ENCODE results near the gene CHD9.
A peak's percentile ranks its signal among the peaks of the same experiment; 100 is the strongest.
"Not testable (repeated sequence)": the region's sequence is repeated elsewhere in the genome, so short reads cannot be mapped to it uniquely, and the experiment has no call there.

Gene CHD9

DNA sequence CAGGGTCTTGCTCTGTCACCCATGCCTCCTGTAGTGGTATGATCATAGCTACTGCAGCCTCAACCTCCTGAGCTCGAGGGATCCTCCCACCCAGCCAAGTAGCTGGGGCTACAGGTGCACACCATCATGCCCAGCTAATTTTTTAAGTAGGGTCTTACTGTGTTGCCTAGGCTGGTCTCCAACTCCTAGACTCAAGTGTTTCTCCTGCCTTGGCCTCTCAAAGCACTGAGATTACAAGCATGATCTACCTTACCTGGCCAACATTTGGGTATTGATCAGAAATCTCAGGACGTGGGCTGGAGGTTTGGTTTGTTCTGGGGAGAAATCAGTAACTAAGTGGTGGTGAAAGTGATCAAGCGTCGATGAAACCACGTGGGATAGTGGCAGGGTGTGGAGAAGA is 4.1 kb downstream of the CHD9 start:
- H3K36me3 Mint-ChIP-seq, result no peaks in the 10 kb centered on the region
- no peak overlapping the region for H3K4me3 Mint-ChIP-seq
- no peaks in the 10 kb centered on the region for H3K27me3 Mint-ChIP-seq
- H3K27ac Mint-ChIP-seq, result no peak overlapping the region
- H3K9me3 Mint-ChIP-seq (ENCODE audit: low read depth), result no peaks in the 10 kb centered on the region
- peaks cover 32% of the 10 kb centered on the region for H3K4me1 Mint-ChIP-seq (ENCODE audit: low read depth)

GRCh38 chr16:53059672-53060071 is 4.9 kb downstream of the CHD9 start:
- H3K27ac Mint-ChIP-seq, result no peak overlapping the region

DNA sequence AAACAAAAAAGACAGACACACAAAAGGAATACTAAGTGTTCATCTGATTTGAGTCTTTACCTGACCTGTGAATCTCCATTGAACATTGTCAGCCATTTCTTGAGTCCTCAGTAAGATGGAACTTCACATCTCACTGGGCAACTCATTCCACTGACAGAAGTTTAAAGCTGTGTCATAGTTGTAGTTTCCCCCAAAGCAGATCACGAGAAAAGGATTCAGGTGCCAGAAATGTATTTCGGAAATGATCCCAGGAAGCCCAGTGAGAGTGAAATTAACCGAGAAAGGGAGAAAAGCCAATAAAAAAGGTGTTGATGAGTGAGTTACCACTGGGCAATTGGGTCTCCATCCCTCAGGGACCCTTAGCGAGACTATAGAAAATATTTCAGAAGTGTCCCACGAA is 6.5 kb downstream of the CHD9 start:
- Mint-ChIP-seq H3K36me3 (no peaks in the 10 kb centered on the region), H3K4me3 (peak overlapping the region; percentile 20), H3K4me1 (ENCODE audit: low read depth) (peaks cover 45% of the 10 kb centered on the region), H3K27me3 (no peaks in the 10 kb centered on the region), H3K27ac (peak overlapping the region; percentile 10), H3K9me3 (ENCODE audit: low read depth) (no peaks in the 10 kb centered on the region)

More at GRCh38 chr16:53059672-53060071, 4.9 kb downstream of the CHD9 start:
- no peaks in the 10 kb centered on the region for H3K36me3 Mint-ChIP-seq
- no peak overlapping the region for H3K4me3 Mint-ChIP-seq
- H3K9me3 Mint-ChIP-seq (ENCODE audit: low read depth), result no peaks in the 10 kb centered on the region
- H3K4me1 Mint-ChIP-seq (ENCODE audit: low read depth), result peaks cover 37% of the 10 kb centered on the region
- H3K27me3 Mint-ChIP-seq, result no peaks in the 10 kb centered on the region

GRCh38 chr16:53061701-53062159 is 6.9 kb downstream of the CHD9 start:
- Mint-ChIP-seq H3K27me3 (no peaks in the 10 kb centered on the region), H3K9me3 (ENCODE audit: low read depth) (no peaks in the 10 kb centered on the region), H3K4me3 (peak overlapping the region; percentile 25), H3K27ac (no peak overlapping the region), H3K36me3 (no peaks in the 10 kb centered on the region), H3K4me1 (ENCODE audit: low read depth) (peaks cover 44% of the 10 kb centered on the region)

DNA sequence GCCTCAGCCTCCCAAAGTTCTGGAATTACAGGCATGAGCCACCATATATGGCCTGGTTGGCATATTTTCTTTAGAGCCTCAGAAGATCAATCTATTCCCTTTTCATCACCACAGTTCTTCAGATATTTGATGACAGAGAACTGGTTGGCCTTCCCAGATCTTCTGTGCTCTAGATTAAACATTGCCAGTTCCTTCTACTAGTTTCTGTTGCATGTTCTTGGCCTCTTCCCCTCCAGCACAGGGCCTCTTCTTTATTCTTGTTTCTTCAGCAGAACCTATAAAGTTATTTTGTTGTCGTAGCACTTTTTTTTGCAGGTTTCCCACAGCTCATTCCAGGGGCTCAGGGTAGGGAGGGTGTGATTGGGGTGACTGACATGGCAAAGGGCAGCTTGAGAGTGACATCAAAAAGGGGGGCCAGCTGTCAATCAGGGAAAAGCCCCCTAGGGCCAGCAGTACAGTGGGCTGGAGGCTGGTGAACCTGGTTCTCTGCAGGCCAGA is 9.3 kb downstream of the CHD9 start:
- H3K36me3 Mint-ChIP-seq, result no peaks in the 10 kb centered on the region
- H3K4me1 Mint-ChIP-seq (ENCODE audit: low read depth), result peaks cover 53% of the 10 kb centered on the region
- no peaks in the 10 kb centered on the region for H3K9me3 Mint-ChIP-seq (ENCODE audit: low read depth)
- H3K4me3 Mint-ChIP-seq, result no peak overlapping the region
- no peaks in the 10 kb centered on the region for H3K27me3 Mint-ChIP-seq
- H3K27ac Mint-ChIP-seq, result no peak overlapping the region

DNA sequence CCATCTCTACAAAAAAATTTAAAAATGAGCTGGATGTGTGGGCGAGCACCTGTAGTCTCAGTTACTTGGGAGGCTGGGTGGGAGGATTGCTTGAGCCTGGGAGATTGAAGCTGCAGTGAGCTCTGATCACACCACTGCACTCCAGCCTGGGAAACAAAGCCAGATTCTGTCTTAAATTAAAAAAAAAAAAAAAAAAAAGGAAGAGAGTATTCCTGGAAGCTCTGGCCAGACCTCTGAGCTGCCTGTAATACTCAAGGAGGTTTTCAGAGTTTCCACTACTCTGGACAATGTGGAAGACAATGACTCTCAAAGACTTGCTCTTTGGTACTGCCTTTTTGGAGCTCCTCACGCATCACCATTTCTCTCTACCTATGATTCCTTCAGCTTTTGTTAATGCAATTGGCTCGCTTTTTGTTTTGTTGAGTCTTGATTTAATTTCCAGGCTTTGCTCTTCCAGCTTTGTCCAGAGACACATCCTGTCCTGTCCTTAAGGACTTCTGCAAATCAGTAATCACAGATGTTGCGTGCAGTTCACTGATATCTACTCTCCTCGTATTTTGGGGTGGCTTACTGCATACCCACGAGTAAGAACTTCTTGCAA is 10.8 kb downstream of the CHD9 start:
- Mint-ChIP-seq H3K4me3 (no peak overlapping the region), H3K27ac (peak overlapping the region; percentile 24), H3K4me1 (ENCODE audit: low read depth) (peaks cover 65% of the 10 kb centered on the region), H3K9me3 (ENCODE audit: low read depth) (no peaks in the 10 kb centered on the region), H3K27me3 (no peaks in the 10 kb centered on the region), H3K36me3 (peaks cover 5% of the 10 kb centered on the region)

DNA sequence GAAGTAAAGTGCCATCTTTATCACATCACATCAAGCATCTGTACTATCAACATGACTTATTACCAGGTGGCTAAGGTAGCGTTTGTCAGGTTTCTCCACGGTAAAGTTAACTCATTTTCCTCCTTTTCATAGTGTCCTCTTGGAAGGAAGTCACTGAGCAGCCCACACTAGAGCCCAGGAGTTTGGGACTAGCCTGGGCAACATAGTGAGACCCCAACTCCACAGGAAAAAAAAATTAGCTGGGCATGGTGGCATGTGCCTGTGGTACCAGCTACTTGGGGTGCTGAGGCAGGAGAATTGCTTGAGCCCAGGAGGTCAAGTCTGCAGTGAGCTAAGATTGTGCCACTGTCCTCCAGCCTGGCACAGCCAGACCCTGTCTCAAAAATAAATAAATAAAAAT is 12.9 kb downstream of the CHD9 start:
- Mint-ChIP-seq H3K27me3 (no peaks in the 10 kb centered on the region), H3K9me3 (ENCODE audit: low read depth) (no peaks in the 10 kb centered on the region), H3K36me3 (peaks cover 9% of the 10 kb centered on the region), H3K4me3 (no peak overlapping the region), H3K27ac (no peak overlapping the region), H3K4me1 (ENCODE audit: low read depth) (peaks cover 63% of the 10 kb centered on the region)

GRCh38 chr16:53068423-53068833 is 13.6 kb downstream of the CHD9 start:
- peaks cover 11% of the 10 kb centered on the region for H3K36me3 Mint-ChIP-seq
- H3K27ac Mint-ChIP-seq, result peak overlapping the region; percentile 38
- H3K27me3 Mint-ChIP-seq, result no peaks in the 10 kb centered on the region
- peak overlapping the region; percentile 72 for H3K4me3 Mint-ChIP-seq
- H3K4me1 Mint-ChIP-seq (ENCODE audit: low read depth), result peaks cover 66% of the 10 kb centered on the region
- H3K9me3 Mint-ChIP-seq (ENCODE audit: low read depth), result no peaks in the 10 kb centered on the region

GRCh38 chr16:53069772-53070171 is 15.0 kb downstream of the CHD9 start:
- H3K9me3 Mint-ChIP-seq (ENCODE audit: low read depth), result no peaks in the 10 kb centered on the region
- peak overlapping the region; percentile 20 for H3K4me3 Mint-ChIP-seq
- H3K27ac Mint-ChIP-seq, result peak overlapping the region; percentile 22
- no peaks in the 10 kb centered on the region for H3K27me3 Mint-ChIP-seq
- peaks cover 18% of the 10 kb centered on the region for H3K36me3 Mint-ChIP-seq
- H3K4me1 Mint-ChIP-seq (ENCODE audit: low read depth), result peaks cover 59% of the 10 kb centered on the region

DNA sequence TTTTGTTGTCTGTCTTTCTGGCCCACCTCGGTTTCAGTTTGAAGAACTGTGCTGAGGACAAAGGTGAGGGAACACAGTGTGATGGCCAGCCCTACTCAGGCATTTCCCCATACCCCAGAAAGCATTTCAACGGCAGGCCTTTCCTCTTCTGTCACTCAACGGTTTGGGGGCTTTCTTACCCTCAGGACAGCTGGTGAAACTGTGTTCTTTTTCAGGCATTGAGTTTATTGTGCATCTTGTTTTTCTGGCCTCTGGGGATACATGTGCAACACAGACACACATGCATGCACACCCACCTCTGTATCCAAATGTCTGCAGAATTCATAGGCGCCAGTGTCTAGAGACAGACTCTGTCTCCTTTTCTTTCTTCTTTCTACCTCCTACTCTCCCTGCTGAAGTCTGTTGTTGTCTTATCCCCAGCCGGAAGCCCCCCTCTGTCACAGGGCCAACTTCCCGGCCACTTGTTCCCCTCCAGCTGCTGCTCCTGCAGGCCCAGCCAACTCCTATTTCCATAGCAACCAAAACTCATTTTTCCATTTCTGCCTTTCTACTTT is 17.0 kb downstream of the CHD9 start:
- Mint-ChIP-seq H3K4me3 (no peak overlapping the region), H3K9me3 (ENCODE audit: low read depth) (no peaks in the 10 kb centered on the region), H3K36me3 (peaks cover 23% of the 10 kb centered on the region), H3K27me3 (no peaks in the 10 kb centered on the region), H3K4me1 (ENCODE audit: low read depth) (peaks cover 44% of the 10 kb centered on the region), H3K27ac (no peak overlapping the region)

- H3K27me3 Mint-ChIP-seq, result no peaks in the 10 kb centered on the region
- H3K36me3 Mint-ChIP-seq, result peaks cover 24% of the 10 kb centered on the region
- no peak overlapping the region for H3K27ac Mint-ChIP-seq
- no peak overlapping the region for H3K4me3 Mint-ChIP-seq
- H3K9me3 Mint-ChIP-seq (ENCODE audit: low read depth), result no peaks in the 10 kb centered on the region
- peaks cover 34% of the 10 kb centered on the region for H3K4me1 Mint-ChIP-seq (ENCODE audit: low read depth)
These were observed 18.2 kb downstream of the CHD9 start for GRCh38 chr16:53073022-53073421.

GRCh38 chr16:53074296-53074695 is 19.5 kb downstream of the CHD9 start:
- H3K27ac Mint-ChIP-seq; H3K9me3 Mint-ChIP-seq (ENCODE audit: low read depth); H3K27me3 Mint-ChIP-seq; H3K4me3 Mint-ChIP-seq: not testable (repeated sequence)
- Mint-ChIP-seq H3K4me1 (ENCODE audit: low read depth) (peaks cover 25% of the 10 kb centered on the region), H3K36me3 (peaks cover 25% of the 10 kb centered on the region)

DNA sequence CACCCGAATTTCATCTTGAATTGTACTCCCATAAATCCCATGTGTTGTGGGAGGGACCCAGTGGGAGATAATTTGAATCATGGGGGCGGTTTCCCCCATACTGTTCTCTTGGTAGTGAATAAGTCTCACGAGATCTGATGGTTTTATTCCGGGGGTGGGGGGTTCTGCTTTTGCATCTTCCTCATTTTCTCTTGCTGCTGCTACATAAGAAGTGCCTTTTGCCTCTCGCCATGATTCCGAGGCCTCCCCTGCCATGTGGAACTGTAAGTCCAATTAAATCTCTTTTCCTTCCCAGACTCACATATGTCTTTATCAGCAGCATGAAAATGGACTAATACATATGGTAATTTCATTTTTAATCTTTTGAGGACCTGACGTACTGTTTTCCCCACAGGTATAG is 20.7 kb downstream of the CHD9 start:
- H3K9me3 Mint-ChIP-seq (ENCODE audit: low read depth); H3K27me3 Mint-ChIP-seq; H3K27ac Mint-ChIP-seq; H3K4me3 Mint-ChIP-seq: not testable (repeated sequence)
- Mint-ChIP-seq H3K36me3 (peaks cover 21% of the 10 kb centered on the region), H3K4me1 (ENCODE audit: low read depth) (peaks cover 14% of the 10 kb centered on the region)

DNA sequence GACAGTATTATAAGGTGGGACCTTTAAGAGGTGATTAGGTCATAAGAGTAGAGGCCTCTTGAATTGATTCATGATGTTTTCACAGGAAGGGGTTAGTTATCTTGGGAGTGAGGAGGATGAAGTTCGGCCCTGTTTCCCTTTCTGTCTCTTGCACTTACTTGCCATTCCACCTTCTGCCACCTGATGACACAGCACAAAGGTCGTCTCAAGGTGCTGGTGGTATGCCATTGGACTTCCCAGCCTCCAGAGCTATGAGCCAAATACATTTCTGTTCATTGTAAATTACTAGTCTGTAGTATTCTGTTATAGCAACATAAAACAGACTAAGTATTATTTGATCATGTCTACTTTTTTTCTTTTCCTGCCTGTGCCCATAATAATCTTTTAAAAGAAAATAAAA is 23.5 kb downstream of the CHD9 start:
- peaks cover 15% of the 10 kb centered on the region for H3K36me3 Mint-ChIP-seq

GRCh38 chr16:53078765-53079485 is 24.1 kb downstream of the CHD9 start:
- H3K4me3 Mint-ChIP-seq, result no peak overlapping the region

More for the DNA sequence above, 23.5 kb downstream of the CHD9 start:
- H3K27me3 Mint-ChIP-seq, result no peaks in the 10 kb centered on the region
- H3K4me3 Mint-ChIP-seq, result no peak overlapping the region
- peaks cover 4% of the 10 kb centered on the region for H3K4me1 Mint-ChIP-seq (ENCODE audit: low read depth)
- no peaks in the 10 kb centered on the region for H3K9me3 Mint-ChIP-seq (ENCODE audit: low read depth)
- H3K27ac Mint-ChIP-seq, result no peak overlapping the region

More at GRCh38 chr16:53078765-53079485, 24.1 kb downstream of the CHD9 start:
- Mint-ChIP-seq H3K27me3 (no peaks in the 10 kb centered on the region), H3K27ac (no peak overlapping the region), H3K36me3 (peaks cover 11% of the 10 kb centered on the region), H3K4me1 (ENCODE audit: low read depth) (peaks cover 4% of the 10 kb centered on the region), H3K9me3 (ENCODE audit: low read depth) (no peaks in the 10 kb centered on the region)
